GM23338 (cell line): Measurements from ENCODE around the gene GLCCI1. TPM values are rescaled to one million over a fixed set of nuclear protein-coding genes. Genes with fewer than 3 reads are reported as not detected.

Source experiments
- ATAC-seq: fragments of 200-7000 bp; cut with Tn5 transposase; 3 replicates; pipeline ENCODE4 v1.9.1; 2020
- DNase-seq: peaks from one replicate; pipeline ENCODE4 v3.0.0-alpha.2; 2015; ENCODE audit warnings: low spot score
- H2AFZ ChIP-seq: fragments of 200-600 bp; sonication (generic); 2 replicates; pipeline ENCODE4 v1.8.0; 2016; ENCODE audit warnings: antibody characterized with exemption, mild to moderate bottlenecking, moderate library complexity
- H3F3A ChIP-seq: fragments of 200-600 bp; sonication (generic); replicated peaks from 2 replicates; pipeline ENCODE4 v1.8.0; 2017; ENCODE audit warnings: antibody characterized with exemption, mixed run types, low read depth
- H3K27ac ChIP-seq: fragments of 200-600 bp; sonication (generic); 2 replicates; pipeline ENCODE4 v1.6.1; 2016; ENCODE audit warnings: low read depth
- H3K27me3 ChIP-seq: fragments of 200-600 bp; sonication (generic); 2 replicates; pipeline ENCODE4 v1.8.0; 2016; ENCODE audit warnings: mild to moderate bottlenecking, mixed run types, moderate library complexity; ENCODE audit not compliant: insufficient read depth
- H3K36me3 ChIP-seq: fragments of 200-600 bp; sonication (generic); 2 replicates; pipeline ENCODE4 v1.8.0; 2016; ENCODE audit warnings: mild to moderate bottlenecking; ENCODE audit not compliant: insufficient read depth
- H3K4me1 ChIP-seq: fragments of 200-600 bp; sonication (generic); 2 replicates; pipeline ENCODE4 v1.8.0; 2016; ENCODE audit warnings: mild to moderate bottlenecking, moderate library complexity; ENCODE audit not compliant: insufficient read depth
- H3K4me2 ChIP-seq: fragments of 200-600 bp; sonication (generic); 2 replicates; pipeline ENCODE4 v1.7.1; 2017; ENCODE audit warnings: mixed run types
- H3K4me3 ChIP-seq: fragments of 200-600 bp; sonication (generic); 2 replicates; pipeline ENCODE4 v1.6.1; 2016; ENCODE audit warnings: mixed run types
- H3K79me2 ChIP-seq: fragments of 200-600 bp; sonication (generic); replicated peaks from 2 replicates; pipeline ENCODE4 v1.8.0; 2017; ENCODE audit warnings: mild to moderate bottlenecking; ENCODE audit not compliant: insufficient read depth
- H3K9me2 ChIP-seq: fragments of 200-600 bp; sonication (generic); 2 replicates; pipeline ENCODE4 v1.8.0; 2017; ENCODE audit not compliant: insufficient read depth
- H4K20me1 ChIP-seq: fragments of 200-600 bp; sonication (generic); replicated peaks from 2 replicates; pipeline ENCODE4 v1.8.0; 2017; ENCODE audit warnings: mild to moderate bottlenecking; ENCODE audit not compliant: insufficient read depth
- H3K27ac Mint-ChIP-seq: 2 replicates; pipeline ENCODE4 v1.8.0; 2020; ENCODE audit warnings: inconsistent platforms, mild to moderate bottlenecking, moderate library complexity, mixed read lengths
- H3K27me3 Mint-ChIP-seq: 3 replicates; pipeline ENCODE4 v1.8.0; 2022; ENCODE audit warnings: low read depth, mild to moderate bottlenecking, moderate library complexity, mixed read lengths, inconsistent platforms; ENCODE audit not compliant: insufficient read depth, poor library complexity
- H3K36me3 Mint-ChIP-seq: 3 replicates; pipeline ENCODE4 v1.8.0; 2021; ENCODE audit warnings: low read depth, mild to moderate bottlenecking, inconsistent platforms, moderate library complexity, mixed read lengths
- H3K4me1 Mint-ChIP-seq: 3 replicates; pipeline ENCODE4 v1.8.0; 2020; ENCODE audit warnings: mild to moderate bottlenecking, inconsistent platforms, mixed read lengths
- H3K4me3 Mint-ChIP-seq: 3 replicates; pipeline ENCODE4 v1.8.0; 2021; ENCODE audit warnings: moderate library complexity, mild to moderate bottlenecking, inconsistent platforms, mixed read lengths
- H3K9me3 Mint-ChIP-seq: 3 replicates; pipeline ENCODE4 v1.8.0; 2020; ENCODE audit warnings: moderate library complexity, mild to moderate bottlenecking, inconsistent platforms, mixed read lengths
- CREB1 ChIP-seq: fragments of 250-450 bp; sonication (Bioruptor Pico); IDR thresholded peaks from 2 replicates; pipeline ENCODE4 v1.5.0; 2020; ENCODE audit warnings: low read depth, mild to moderate bottlenecking, moderate library complexity
- ETS1 ChIP-seq: IDR thresholded peaks from 2 replicates; pipeline ENCODE4 v1.6.1; 2016; ENCODE audit warnings: antibody characterized with exemption
- EZH2 ChIP-seq: fragments of 200-600 bp; sonication (generic); IDR thresholded peaks from one replicate; pipeline ENCODE4 v1.8.0; 2017; ENCODE audit warnings: antibody characterized with exemption, mild to moderate bottlenecking, low read depth; ENCODE audit not compliant: unreplicated experiment
- POLR2AphosphoS5 ChIP-seq: IDR thresholded peaks from 2 replicates; pipeline ENCODE4 v1.6.1; 2016; ENCODE audit warnings: antibody characterized with exemption, low read depth
- ZNF114 ChIP-seq: fragments of 250-450 bp; sonication (Bioruptor Pico); IDR thresholded peaks from 2 replicates; pipeline ENCODE4 v1.5.0; 2020; ENCODE audit warnings: mild to moderate bottlenecking, moderate library complexity
- ZNF331 ChIP-seq: fragments of 250-450 bp; sonication (Bioruptor Pico); IDR thresholded peaks from 2 replicates; pipeline ENCODE4 v1.5.0; 2020; ENCODE audit warnings: low read depth, mild to moderate bottlenecking, moderate library complexity
- ZNF462 ChIP-seq: fragments of 250-450 bp; sonication (Bioruptor Pico); IDR thresholded peaks from 2 replicates; pipeline ENCODE4 v1.5.0; 2020; ENCODE audit warnings: mild to moderate bottlenecking, moderate library complexity
- polyA plus RNA-seq: library from polyadenylated mRNA; unstranded; fragments of >200 nt; fragmentation: Nextera tagmentation; extraction: Ambion mirVana; gene quantifications from 2 replicates; pipeline ENCODE4 v1.2.1, GENCODE V29; 2016
- total RNA-seq: library from RNA; depleted of rRNA; stranded (reverse); fragments of >200 nt; shearing (Covaris generic); gene quantifications from 2 replicates; pipeline ENCODE4 v1.2.3, GENCODE V29; 2014
- TF ChIP-seq, protein P1 (sequence below): IDR thresholded peaks from one replicate; pipeline ENCODE4 v1.6.1; 2018; ENCODE audit warnings: antibody characterized with exemption; ENCODE audit not compliant: unreplicated experiment
- TF ChIP-seq, protein P2 (sequence below), 2 experiments: fragments of 200-600 bp in 1 of 2; sonication (generic) in 1 of 2; conservative IDR thresholded peaks; 2 replicates each; pipeline versions ENCODE4 v1.5.1 to v1.6.1; 2016 to 2017; ENCODE audit warnings: antibody characterized with exemption in 2 of 2, low read depth in 2 of 2, mild to moderate bottlenecking in 2 of 2, moderate library complexity in 1 of 2

Gene GLCCI1
- total and polyA plus RNA-seq, 2 experiments from 2014 or later = 15.0 to 15.7 TPM

DNA sequence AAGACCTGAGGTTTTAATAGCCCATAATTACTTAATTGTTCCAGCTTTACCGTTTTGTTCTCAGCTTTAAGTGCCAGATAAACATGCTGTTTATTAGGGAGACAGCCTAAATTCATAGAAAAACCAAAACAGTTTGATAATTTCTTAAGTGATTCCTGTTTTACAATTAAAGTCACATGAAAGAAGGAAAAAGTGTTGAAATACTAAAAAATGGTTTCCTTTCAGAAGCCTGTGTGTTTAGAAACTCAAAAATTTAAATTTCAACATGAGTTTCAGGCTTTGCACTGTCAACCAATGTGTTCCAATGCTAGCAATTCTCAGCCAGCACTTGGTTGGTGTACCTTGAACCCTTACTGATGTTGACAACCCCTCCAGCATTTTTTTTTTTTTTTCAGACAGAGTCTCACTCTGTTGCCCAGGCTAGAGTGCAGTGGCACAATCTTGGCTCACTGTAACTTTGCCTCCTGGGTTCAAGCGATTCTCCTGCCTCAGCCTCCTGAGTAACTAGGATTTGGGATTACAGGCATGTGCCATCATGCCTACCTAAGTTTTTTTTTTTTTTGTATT is 158.1 kb downstream of the GLCCI1 start:
- TF ChIP-seq EZH2 (no peak), ZNF114 (no peak), CREB1 (CRISPR knock-in tag) (no peak), ZNF331 (CRISPR knock-in tag) (no peak), ETS1 (no peak), POLR2AphosphoS5 (no peak), ZNF462 (CRISPR knock-in tag) (no peak)
- TF ChIP-seq, protein P1, sequence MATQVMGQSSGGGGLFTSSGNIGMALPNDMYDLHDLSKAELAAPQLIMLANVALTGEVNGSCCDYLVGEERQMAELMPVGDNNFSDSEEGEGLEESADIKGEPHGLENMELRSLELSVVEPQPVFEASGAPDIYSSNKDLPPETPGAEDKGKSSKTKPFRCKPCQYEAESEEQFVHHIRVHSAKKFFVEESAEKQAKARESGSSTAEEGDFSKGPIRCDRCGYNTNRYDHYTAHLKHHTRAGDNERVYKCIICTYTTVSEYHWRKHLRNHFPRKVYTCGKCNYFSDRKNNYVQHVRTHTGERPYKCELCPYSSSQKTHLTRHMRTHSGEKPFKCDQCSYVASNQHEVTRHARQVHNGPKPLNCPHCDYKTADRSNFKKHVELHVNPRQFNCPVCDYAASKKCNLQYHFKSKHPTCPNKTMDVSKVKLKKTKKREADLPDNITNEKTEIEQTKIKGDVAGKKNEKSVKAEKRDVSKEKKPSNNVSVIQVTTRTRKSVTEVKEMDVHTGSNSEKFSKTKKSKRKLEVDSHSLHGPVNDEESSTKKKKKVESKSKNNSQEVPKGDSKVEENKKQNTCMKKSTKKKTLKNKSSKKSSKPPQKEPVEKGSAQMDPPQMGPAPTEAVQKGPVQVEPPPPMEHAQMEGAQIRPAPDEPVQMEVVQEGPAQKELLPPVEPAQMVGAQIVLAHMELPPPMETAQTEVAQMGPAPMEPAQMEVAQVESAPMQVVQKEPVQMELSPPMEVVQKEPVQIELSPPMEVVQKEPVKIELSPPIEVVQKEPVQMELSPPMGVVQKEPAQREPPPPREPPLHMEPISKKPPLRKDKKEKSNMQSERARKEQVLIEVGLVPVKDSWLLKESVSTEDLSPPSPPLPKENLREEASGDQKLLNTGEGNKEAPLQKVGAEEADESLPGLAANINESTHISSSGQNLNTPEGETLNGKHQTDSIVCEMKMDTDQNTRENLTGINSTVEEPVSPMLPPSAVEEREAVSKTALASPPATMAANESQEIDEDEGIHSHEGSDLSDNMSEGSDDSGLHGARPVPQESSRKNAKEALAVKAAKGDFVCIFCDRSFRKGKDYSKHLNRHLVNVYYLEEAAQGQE = no peak
- TF ChIP-seq, protein P2, sequence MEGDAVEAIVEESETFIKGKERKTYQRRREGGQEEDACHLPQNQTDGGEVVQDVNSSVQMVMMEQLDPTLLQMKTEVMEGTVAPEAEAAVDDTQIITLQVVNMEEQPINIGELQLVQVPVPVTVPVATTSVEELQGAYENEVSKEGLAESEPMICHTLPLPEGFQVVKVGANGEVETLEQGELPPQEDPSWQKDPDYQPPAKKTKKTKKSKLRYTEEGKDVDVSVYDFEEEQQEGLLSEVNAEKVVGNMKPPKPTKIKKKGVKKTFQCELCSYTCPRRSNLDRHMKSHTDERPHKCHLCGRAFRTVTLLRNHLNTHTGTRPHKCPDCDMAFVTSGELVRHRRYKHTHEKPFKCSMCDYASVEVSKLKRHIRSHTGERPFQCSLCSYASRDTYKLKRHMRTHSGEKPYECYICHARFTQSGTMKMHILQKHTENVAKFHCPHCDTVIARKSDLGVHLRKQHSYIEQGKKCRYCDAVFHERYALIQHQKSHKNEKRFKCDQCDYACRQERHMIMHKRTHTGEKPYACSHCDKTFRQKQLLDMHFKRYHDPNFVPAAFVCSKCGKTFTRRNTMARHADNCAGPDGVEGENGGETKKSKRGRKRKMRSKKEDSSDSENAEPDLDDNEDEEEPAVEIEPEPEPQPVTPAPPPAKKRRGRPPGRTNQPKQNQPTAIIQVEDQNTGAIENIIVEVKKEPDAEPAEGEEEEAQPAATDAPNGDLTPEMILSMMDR (conservative IDR thresholded peaks at IDR 0.05; ENCODE audit: low read depth in 2 of 2) = no peak
- Mint-ChIP-seq H3K36me3 (peaks cover 11% of the 10 kb centered on the region), H3K4me3 (no peak overlapping the region), H3K4me1 (peaks cover 16% of the 10 kb centered on the region), H3K9me3 (no peaks in the 10 kb centered on the region), H3K27ac (no peak overlapping the region), H3K27me3 (peaks cover 7% of the 10 kb centered on the region)
- H2AFZ ChIP-seq = no peak overlapping the region
- no peaks in the 10 kb centered on the region for H3K36me3 ChIP-seq
- H3K9me2 ChIP-seq = peaks cover 17% of the 10 kb centered on the region; the same call in 1 of the 2 replicates
- no peaks in the 10 kb centered on the region for H4K20me1 ChIP-seq
- no peak for ATAC-seq
- H3F3A ChIP-seq = no peaks in the 10 kb centered on the region
- H3K4me1 ChIP-seq = peaks cover 8% of the 10 kb centered on the region; the same call in 1 of the 2 replicates
- H3K4me2 ChIP-seq = no peak overlapping the region
- no peaks in the 10 kb centered on the region for H3K27me3 ChIP-seq
- no peak overlapping the region for H3K4me3 ChIP-seq
- no peak for DNase-seq
- no peak overlapping the region for H3K27ac ChIP-seq
- H3K79me2 ChIP-seq = no peaks in the 10 kb centered on the region
